Fibroblast of skin of right quadriceps (primary cell): Measurements from ENCODE around the gene CEP128.

ENCODE experiments used
- DNase-seq: peaks from one replicate; pipeline ENCODE4 v3.0.0-alpha.2; 2013

CEP128 gene

GRCh38 chr14:80535171-80535570, 406.4 kb downstream of the CEP128 start:
- peak; percentile 7 for DNase-seq

DNA sequence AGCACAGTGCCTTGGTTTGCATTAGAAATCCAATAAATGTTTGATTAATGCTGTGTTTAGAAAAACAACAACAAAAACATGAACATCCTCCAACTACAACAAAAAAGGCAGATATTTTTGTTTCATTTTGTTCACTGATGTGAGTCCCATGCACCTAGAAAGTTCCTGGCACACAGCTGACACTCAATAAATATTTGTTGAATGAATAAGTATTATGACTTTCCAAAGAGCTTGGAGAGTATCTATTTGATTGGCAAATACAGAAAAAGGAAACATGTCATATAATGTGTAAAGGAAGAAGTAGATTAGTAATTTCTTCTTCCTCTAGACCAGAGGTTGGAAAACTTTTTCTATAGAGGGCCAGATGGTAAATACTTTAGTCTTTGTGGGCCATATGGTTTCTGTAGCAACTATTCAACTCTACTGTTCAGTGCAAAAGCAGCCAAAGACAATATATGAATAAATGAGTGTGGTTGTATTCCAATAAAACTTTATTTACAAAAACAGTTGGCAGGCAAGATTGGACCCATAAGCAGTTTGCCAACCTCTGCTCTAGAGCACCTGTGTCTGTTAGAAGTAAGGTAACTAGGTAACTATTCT, 417.9 kb downstream of the CEP128 start:
- DNase-seq = peak; percentile 7

- DNase-seq = no peak
Measured at GRCh38 chr14:80522936-80523335, 418.6 kb downstream of the CEP128 start.

GRCh38 chr14:80522411-80522810, 419.1 kb downstream of the CEP128 start:
- DNase-seq = peak; percentile 23

DNA sequence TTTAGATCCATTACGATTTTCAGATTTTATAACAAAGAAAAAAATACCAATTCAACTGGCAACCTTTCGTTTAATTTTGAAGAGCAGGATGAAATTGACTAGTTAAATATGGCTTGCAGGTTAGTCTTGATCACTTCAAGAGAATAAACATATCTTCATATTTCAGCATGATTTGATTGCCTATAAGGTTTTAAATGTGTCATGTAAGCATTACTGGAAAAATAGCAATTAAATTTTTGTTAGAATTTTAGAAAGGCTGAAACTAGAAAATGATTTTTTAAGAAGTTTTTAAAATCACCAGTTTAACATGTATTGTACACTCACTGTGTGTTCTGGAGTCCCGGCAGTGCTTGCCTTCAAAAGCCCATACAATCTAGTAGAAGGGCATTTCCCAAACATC, 420.1 kb downstream of the CEP128 start:
- DNase-seq = no peak

DNA sequence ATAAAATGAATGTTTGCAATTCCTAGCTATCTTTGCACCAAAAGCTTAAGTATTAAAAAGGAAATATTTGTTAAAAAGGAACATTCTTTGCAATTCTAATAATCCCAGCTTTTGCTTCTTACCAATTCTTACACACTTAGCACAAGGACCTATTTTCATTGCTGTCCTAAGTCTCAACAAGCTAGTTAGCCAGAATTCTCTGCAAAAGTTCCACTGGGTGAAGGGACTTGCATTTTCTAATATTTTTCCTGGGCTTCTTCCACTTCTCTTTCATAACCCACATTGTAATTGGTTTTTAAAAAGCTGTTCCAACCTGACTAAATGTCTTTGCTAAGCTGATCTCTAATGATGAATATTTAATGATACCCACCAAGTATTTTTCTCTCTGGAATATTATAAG, 422.5 kb downstream of the CEP128 start:
- no peak for DNase-seq

DNA sequence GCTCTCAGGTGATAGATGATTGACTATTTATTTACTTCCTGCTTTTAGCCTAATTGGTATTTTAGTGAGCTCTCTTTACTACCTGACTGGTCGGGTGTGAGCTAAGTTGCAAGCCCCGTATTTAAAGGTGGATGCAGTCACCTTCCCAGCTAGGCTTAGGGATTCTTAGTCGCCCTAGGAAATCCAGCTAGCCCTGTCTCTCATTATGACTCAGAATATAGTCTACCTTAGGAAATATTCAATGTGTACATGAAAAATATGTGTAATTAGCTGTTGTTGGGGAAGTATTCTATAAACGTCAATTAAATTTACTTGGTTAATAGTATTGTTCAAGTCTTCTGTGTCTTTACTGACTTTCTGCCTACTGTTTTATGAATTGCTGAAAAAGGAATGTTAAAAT, 423.4 kb downstream of the CEP128 start:
- no peak for DNase-seq

GRCh38 chr14:80507292-80507869, 434.2 kb downstream of the CEP128 start:
- DNase-seq = no peak

DNA sequence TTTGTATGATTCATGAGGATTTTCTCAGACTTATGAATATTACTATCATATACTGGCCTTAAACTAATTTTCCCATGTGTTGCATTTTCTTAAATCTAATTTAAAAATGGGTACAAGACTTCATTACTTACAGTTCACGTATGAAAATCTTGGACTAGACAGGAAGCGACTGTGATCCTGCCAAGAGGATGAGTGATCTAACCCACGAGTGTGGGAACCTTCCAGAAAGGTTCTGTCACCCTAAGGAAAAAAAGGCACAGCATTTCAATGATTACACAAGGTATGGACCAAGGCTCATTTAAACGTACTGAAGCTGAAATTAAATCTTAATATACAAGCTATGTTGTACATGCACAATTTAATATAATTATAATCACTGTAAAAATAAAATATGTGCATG, 436.8 kb downstream of the CEP128 start:
- peak; percentile 3 for DNase-seq

GRCh38 chr14:80498533-80498932, 443.0 kb downstream of the CEP128 start:
- DNase-seq = no peak

- no peak for DNase-seq
Measured at GRCh38 chr14:80496090-80496489, 445.4 kb downstream of the CEP128 start.

DNA sequence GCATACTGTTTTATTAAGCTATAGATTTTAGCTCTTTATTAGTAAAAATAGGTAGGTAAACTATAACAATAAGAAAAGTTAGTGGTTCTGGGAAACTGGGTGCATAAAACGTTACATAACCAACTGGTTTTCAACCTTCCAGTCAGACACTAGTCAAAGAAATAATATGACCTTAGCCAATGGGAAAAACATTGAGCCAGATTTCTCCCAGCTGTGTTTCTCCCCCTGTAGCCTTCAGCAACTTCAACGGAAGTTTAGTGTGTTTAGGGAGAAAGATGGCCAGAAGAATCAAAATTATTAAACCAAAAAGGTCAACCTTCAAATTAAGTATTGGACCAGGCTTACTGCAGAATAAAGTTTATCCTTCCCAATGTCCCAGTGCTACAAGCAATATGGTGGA, 446.8 kb downstream of the CEP128 start:
- DNase-seq = no peak

DNA sequence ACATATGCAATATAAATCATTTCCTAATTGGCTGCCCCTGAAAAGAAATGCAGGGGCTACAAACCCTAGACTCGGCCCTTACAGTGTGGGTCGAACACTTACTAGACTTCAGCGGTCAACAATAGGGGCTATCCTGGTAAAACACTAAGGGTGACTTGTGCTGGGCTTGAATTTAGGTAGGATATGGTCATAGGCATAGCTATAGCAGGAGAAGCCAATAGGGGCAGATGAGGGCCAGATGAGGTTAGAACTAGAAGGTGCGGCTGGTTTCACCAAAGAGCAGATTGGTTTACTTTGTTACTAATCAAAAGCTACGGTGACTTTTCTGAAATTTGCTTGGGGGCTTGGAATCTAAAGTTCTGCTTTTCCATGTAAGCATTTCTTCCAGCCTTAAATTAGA, 447.9 kb downstream of the CEP128 start:
- DNase-seq = no peak

DNA sequence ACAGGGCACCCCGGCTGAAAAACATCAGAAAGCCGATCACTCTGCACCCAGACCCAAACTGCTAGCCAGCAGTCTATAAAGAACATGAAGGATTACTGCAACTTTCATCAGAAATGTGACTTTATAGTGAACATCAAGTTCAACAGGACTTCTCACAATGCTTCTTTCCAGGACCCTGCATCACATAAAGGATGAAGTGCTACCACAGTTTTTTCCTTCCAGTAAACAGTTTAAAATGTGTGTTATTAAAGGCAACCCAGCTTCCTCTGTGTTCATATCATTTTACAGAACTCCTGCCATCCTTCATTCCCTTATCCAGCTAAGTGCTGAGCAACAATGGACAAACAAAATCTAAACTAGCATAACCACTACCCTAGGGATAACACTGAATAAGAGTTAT, 449.9 kb downstream of the CEP128 start:
- no peak for DNase-seq

GRCh38 chr14:80491131-80491530, 450.4 kb downstream of the CEP128 start:
- peak; percentile 32 for DNase-seq

GRCh38 chr14:80489513-80489912, 452.0 kb downstream of the CEP128 start:
- DNase-seq = no peak

DNA sequence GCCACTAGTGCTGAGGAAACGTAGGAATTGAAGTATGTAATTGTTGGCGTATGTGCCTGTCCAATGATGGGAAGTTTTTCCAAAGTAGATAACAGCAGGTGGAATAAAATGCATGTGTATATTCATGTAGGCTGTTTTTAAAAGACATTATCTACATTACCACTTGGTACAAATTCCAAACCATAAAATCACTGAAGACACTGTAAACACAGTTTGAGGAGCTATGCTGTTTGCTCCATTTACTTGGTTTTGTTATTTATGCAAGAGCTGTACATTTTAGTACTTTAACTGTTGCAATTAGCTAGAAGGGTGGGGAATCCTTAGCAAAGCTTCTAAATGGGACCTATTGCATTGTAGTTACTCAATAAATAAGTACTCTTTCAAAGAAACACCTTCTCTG, 455.8 kb downstream of the CEP128 start:
- no peak for DNase-seq

DNA sequence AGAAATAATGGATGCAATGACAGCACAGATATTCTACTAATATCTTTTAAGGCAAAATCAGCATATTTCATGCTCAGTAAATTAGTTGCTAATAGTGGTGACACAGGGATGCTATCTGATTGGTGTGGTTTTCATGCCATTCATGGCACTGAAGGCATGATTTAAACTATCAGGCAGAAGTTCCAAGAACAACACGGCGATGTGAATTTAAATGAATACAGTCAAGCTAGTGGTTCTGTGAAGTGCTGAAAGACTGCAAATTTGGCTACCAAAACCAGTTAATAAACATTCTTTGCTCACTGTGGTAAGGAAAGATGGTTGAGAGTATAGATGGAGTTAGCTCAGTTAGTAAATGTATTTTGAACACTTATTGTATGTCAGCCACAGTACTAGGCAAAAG, 458.2 kb downstream of the CEP128 start:
- DNase-seq = no peak

- DNase-seq = peak; percentile 43
Measured at GRCh38 chr14:80477388-80478160, 464.0 kb downstream of the CEP128 start.

DNA sequence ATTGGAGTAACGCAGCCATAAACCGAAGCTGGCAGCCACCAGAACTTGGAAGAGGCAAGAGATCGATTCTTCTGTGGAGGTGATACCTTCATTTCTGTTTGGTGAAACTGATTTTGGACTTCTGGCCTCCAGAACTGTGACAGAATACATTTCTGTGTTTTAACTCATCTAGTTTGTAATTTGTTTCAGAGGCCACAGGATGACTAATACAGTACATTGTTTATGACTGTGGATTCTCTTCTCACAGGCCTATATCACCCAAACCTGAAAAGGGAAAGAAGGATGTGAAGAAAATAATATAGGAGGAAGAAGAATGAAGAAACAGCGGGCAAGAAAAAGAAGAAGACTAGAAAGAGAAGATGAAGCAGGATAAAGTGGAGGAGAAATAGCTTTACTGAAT, 466.5 kb downstream of the CEP128 start:
- DNase-seq = peak; percentile 56

DNA sequence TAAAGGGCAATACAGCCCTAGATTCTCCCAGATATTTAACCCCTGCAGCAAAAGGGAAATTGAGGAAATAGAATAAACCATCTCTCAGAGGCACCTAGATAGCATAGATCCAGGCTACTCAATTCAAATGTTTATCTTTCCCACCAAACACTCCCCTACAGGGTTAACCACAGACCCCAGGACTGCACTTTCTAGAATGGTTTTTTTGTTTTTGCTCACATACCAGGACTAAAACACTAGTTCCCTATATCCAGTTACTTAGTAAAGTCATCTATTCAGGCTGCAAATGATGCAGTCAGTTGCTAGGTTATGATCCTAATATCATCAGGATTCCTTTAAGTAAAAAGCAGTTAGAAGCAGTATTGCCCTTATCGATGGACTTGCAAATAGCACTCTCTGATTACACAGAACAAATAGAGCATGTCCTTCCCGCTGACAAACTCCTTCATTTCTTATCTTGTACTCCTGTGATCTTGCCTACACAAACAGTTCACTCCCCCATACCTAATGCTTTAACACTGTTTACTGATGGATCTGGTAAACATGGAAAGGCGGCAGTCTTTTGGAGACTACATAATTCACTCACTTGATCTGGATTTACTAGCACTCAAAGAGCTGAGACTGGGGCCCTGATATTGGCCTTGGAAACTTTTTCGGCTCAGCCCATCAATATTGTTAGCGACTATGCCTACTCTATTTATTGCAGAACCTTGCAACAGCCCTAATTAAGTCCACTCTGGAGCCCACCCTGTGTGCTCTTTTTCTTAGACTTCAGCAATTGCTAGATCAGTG, 473.0 kb downstream of the CEP128 start:
- no peak for DNase-seq

GRCh38 chr14:80465546-80466220, 475.9 kb downstream of the CEP128 start:
- DNase-seq = no peak

DNA sequence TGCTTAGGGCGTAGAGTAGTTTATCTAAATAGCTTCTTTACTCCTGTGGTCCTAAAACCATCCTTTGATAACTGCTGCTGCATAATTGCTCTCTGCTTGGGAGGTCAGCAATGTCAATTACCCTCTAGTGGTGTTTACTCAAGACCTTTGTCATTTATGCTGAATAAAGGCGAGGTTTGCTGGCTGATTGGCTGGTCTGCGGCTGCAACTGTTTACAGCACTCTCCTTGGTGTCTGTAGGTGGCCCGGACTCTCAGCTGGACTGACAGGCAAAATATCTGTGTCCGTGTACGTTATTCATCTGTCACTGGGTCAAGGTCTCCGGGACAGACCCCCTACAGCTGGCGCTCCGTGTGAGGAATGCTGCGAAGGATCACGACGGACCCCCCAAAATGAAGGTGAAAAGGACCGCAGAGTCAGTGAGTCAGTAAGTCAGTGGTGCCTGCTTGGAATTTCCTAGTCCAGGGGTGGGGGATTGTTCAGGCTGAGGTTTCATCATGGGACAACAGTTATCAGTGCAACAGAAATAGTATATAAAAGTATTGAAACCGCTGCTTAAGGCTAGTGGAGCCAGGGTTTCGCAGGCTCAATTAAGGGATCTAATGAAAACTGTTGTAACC, 476.9 kb downstream of the CEP128 start:
- DNase-seq = no peak
